IPS DF 6.9 (cell line): ENCODE data around the gene SNTB2.

Source experiments
- DNase-seq: peaks from one replicate; pipeline ENCODE4 v3.0.0-alpha.2; 2013; ENCODE audit warnings: low read depth, low spot score
- H3K27ac ChIP-seq: one replicate; pipeline ENCODE4 v1.5.1; 2013; ENCODE audit warnings: low read length, control low read depth
- H3K27me3 ChIP-seq: 2 replicates; pipeline ENCODE4 v1.6.1; 2013; ENCODE audit warnings: mild to moderate bottlenecking, low read length; ENCODE audit not compliant: control insufficient read depth, insufficient read depth
- H3K36me3 ChIP-seq: 2 replicates; pipeline ENCODE4 v1.6.1; 2013; ENCODE audit warnings: low read length; ENCODE audit not compliant: control insufficient read depth, insufficient read depth
- H3K4me1 ChIP-seq: 2 replicates; pipeline ENCODE4 v1.6.1; 2013; ENCODE audit warnings: low read length; ENCODE audit not compliant: control insufficient read depth, insufficient read depth
- H3K4me3 ChIP-seq: 2 replicates; pipeline ENCODE4 v1.5.1; 2013; ENCODE audit warnings: mild to moderate bottlenecking, low read length
- H3K9me3 ChIP-seq: 2 replicates; pipeline ENCODE4 v1.6.1; 2013; ENCODE audit warnings: low read length, inconsistent platforms; ENCODE audit not compliant: control insufficient read depth, insufficient read depth
- WGBS: extraction: QIAGEN DNeasy Blood & Tissue Kit; methylation state at CpG from one replicate; pipeline ENCODE4 v1.1.7; 2013; ENCODE audit warnings: mixed read lengths, missing lambda C conversion rate; ENCODE audit not compliant: insufficient read length, insufficient coverage; 5-methylcytosine and 5-hydroxymethylcytosine counted together

SNTB2 gene

DNA sequence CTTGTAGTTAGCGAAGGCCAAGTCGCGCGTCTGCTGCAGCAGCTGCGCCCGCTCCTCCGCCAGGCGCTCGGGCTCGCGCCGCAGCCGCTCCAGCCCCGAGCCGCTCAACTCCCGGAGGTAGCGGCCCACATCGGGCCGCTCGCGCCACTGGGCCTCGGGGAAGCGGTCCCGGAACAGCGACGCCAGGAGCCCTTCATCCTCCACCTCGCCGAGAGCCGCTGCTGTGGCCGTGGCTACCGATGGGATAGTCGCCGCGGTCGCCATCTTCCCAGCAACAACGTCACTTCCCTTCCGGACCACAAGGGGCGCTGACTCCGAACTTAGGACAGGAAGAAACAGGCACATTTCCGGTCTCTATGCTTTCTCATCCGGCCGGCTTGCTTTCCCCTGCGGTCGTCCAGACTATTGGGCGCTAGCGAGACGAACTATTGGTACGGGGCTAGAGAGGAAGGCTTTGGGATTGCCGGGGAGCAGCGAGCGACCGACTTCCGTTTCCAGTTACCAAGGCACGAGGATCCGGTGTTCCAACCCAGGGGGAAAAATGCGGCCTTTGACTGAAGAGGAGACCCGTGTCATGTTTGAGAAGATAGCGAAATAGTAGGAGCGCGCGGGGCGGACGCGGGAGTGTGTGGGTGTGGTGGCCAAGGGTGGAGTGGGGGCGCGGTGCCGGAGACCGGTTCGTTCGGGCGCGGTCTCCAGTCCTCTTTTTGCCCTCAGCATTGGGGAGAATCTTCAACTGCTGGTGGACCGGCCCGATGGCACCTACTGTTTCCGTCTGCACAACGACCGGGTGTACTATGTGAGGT, 152.5 kb downstream of the SNTB2 start, which contains the start of the genes COG8 and NIP7:
Gene COG8, minus strand, starts transcription at position 276 of the 806 bp plus-strand sequence. Its CDS starts 12 bp downstream, at position 264.
Gene NIP7, plus strand, starts transcription at position 484 of the 806 bp plus-strand sequence. Its CDS starts 58 bp downstream, at position 542.
- peaks cover 1% of the 10 kb centered on the region; the same call in 1 of the 2 replicates for H3K4me1 ChIP-seq

DNA sequence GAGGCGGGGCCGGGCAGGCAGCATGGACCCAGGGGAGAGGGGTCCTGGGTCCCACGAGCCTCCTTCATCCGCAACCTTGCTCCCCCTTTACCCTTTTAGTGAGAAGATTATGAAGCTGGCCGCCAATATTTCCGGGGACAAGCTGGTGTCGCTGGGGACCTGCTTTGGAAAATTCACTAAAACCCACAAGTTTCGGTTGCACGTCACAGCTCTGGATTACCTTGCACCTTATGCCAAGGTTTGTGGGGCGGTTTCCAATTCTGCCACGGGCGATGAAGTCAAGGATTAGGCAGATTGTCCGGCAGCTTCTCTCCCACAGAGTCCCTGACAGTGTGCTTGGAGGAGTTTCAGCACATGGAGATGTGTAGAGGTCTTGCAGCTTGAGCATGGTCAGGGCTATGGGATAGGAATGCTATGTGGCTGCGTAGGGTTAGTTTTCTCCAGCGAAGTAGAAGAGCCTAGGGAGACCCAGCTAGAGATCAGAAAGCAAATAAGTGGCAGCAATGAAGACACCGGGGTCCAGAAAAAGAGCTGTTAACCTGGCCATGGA, 153.2 kb downstream of the SNTB2 start:
- DNase-seq, result no peak
- no peaks in the 10 kb centered on the region for H3K9me3 ChIP-seq
- no CpG with 5 or more reads among the region's 16 CpGs for WGBS
- no peaks in the 10 kb centered on the region for H3K27me3 ChIP-seq
- H3K4me1 ChIP-seq, result peaks cover 1% of the 10 kb centered on the region; the same call in 1 of the 2 replicates
- peak overlapping the region; percentile 65 for H3K4me3 ChIP-seq
- peaks cover 8% of the 10 kb centered on the region for H3K36me3 ChIP-seq
- H3K27ac ChIP-seq, result no peak overlapping the region

More for the DNA sequence above, 152.5 kb downstream of the SNTB2 start, which contains the start of the genes COG8 and NIP7:
- H3K36me3 ChIP-seq, result peaks cover 14% of the 10 kb centered on the region
- no peaks in the 10 kb centered on the region for H3K9me3 ChIP-seq
- H3K27me3 ChIP-seq, result no peaks in the 10 kb centered on the region
- H3K4me3 ChIP-seq, result peak within 1 kb of the TSS; percentile 65
- DNase-seq, result peak; percentile 97
- no peak within 1 kb of the TSS for H3K27ac ChIP-seq
- no CpG with 5 or more reads among the region's 77 CpGs for WGBS

DNA sequence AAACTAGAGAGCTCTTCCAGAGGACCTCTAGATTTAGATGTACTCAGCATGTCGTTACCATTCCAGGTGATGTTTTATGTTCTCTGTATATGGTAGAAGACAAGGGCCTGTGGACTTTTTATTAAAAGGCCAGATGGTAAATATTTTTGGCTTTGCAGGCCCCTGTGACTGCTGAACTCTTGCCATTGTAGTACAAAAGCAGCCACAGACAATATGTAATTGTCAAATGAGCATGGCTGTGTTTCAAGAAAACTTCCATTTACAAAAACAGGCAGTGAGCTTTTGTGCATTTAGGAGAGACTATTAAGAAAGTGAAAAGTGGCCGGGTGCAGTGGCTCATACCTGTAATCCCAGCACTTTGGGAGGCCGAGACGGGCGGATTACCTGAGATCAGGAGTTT, 157.2 kb downstream of the SNTB2 start:
- WGBS, result no CpG with 5 or more reads among the region's 5 CpGs
- H3K36me3 ChIP-seq, result 0 out of 2 replicates have a peak, but pooled peaks cover 4% of the 10 kb centered on the region
- H3K27me3 ChIP-seq, result no peaks in the 10 kb centered on the region
- no peak overlapping the region for H3K4me3 ChIP-seq
- no peaks in the 10 kb centered on the region for H3K9me3 ChIP-seq
- H3K27ac ChIP-seq, result no peak overlapping the region
- 0 out of 2 replicates have a peak, but pooled peaks cover 1% of the 10 kb centered on the region for H3K4me1 ChIP-seq
- DNase-seq, result no peak

DNA sequence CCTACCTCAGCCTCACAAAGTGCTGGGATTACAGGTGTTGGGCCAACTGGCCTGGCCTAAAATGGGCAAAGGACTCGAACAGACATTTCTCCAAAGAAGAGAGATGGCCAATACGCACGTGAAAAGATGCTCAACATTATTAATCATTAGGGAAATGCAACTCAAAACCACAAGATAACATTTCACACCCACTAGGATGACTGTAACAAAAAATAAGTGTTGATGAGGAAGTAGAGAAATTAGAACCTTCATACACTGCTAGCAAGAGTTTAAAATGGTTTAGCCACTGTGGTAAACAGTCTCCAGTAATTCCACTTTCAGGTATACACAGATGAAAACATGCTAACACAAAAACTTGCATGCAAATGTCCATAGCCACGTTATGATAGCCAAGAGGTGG, 159.0 kb downstream of the SNTB2 start:
- Histone ChIP-seq H3K36me3 (0 out of 2 replicates have a peak, but pooled peaks cover 4% of the 10 kb centered on the region), H3K27me3 (no peaks in the 10 kb centered on the region), H3K27ac (no peak overlapping the region), H3K4me3 (no peak overlapping the region), H3K4me1 (no peaks in the 10 kb centered on the region), H3K9me3 (no peaks in the 10 kb centered on the region)
- WGBS, result no CpG with 5 or more reads among the region's 4 CpGs
- no peak for DNase-seq

DNA sequence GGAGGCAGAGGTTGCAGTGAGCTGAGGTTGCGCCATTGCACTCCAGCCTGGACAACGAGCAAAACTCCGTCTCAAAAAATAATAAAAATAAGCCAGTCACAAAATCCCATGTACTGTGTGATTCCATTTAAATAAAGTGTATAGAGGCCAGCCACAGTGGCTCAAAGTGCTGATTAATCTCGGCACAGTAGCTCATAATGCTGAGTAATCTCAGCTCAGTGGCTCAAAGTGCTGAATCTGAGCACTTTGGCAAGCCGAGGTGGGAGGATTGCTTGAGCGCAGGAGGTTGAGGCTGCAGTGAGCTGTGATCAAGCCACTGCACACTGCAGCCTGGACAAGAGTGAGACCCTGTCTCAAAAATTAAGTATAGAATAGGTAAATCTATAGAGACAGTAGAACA, 159.7 kb downstream of the SNTB2 start:
- no peaks in the 10 kb centered on the region for H3K4me1 ChIP-seq
- H3K36me3 ChIP-seq, result no peaks in the 10 kb centered on the region
- no CpG with 5 or more reads among the region's 6 CpGs for WGBS

DNA sequence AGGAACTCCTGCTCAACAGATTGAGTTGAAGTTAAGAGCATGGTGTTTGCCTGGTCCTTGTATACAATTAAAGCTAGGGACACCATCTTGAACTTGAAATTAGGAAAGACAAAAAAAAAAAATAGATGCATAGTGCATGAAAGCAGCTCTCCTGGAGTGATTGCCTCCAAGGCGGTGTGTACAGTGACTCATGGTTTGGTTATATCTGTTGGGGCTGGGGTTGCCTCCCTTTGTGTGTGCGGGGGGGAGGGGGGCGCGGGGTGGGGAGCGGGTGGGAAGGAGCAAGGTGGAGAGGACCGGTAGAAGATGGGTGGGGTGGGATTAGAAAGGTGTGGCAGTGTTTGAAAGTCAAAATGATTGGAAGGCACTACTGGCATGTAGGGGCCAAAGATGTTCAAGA, 161.3 kb downstream of the SNTB2 start:
- Histone ChIP-seq H3K27me3 (no peaks in the 10 kb centered on the region), H3K36me3 (no peaks in the 10 kb centered on the region), H3K27ac (no peak overlapping the region), H3K9me3 (no peaks in the 10 kb centered on the region), H3K4me1 (no peaks in the 10 kb centered on the region), H3K4me3 (no peak overlapping the region)
- WGBS, result no CpG with 5 or more reads among the region's 6 CpGs
- DNase-seq, result no peak

More for the DNA sequence above, 159.7 kb downstream of the SNTB2 start:
- no peak overlapping the region for H3K27ac ChIP-seq
- no peak for DNase-seq
- no peak overlapping the region for H3K4me3 ChIP-seq
- H3K9me3 ChIP-seq, result no peaks in the 10 kb centered on the region
- no peaks in the 10 kb centered on the region for H3K27me3 ChIP-seq

DNA sequence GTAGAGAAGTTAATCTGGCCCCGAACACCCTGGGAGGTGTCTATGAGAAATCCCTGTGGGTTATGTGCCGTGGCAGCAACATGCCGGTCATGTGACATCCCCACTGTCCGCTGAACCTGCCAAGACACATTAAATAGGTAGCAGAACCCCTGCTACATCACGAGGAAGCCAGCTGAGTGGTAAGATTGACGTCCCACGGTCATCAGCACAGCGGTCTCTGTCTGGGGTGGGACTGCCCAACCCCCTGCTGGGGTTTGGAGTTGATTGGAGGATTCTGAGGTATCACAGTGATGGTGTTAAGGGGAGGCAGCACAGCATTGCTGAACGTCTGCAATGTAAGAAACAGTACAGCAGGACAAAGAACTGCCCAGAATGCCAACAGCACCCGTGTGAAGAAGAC, 162.6 kb downstream of the SNTB2 start:
- Histone ChIP-seq H3K27ac (no peak overlapping the region), H3K4me1 (no peaks in the 10 kb centered on the region), H3K4me3 (no peak overlapping the region), H3K27me3 (no peaks in the 10 kb centered on the region), H3K9me3 (no peaks in the 10 kb centered on the region), H3K36me3 (no peaks in the 10 kb centered on the region)
- no peak for DNase-seq
- WGBS, result no CpG with 5 or more reads among the region's 10 CpGs

DNA sequence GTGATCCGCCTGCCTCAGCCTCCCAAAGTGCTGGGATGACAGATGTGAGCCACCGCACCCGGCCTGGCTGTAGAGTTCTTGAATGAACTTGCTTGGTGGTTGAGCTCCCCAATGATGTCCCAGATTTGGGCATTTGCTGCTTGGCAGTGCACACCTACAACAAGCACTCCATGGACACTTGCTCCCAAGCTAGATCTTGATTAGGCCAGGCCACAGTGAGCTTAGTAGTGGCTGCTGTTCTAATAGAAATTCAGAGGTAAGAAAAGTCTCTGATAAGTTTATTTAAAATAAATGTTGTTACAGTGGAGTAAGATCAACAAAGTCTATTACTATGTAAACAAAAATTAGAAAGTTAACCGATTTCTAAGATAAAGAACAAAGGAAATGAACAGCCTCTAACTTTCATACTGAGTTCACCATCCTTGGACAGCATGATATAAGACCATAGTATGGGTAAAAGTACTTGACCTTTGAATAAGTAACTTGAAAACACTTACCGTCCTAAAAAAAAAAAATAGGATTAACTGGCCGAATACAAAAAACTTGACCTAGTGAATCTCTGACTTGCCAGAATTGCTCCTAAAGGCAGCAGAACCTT, 163.7 kb downstream of the SNTB2 start:
- Histone ChIP-seq H3K9me3 (no peaks in the 10 kb centered on the region), H3K27ac (no peak overlapping the region), H3K4me1 (no peaks in the 10 kb centered on the region), H3K4me3 (no peak overlapping the region), H3K36me3 (no peaks in the 10 kb centered on the region), H3K27me3 (no peaks in the 10 kb centered on the region)
- DNase-seq, result no peak
- WGBS, result no CpG with 5 or more reads among the region's 6 CpGs

DNA sequence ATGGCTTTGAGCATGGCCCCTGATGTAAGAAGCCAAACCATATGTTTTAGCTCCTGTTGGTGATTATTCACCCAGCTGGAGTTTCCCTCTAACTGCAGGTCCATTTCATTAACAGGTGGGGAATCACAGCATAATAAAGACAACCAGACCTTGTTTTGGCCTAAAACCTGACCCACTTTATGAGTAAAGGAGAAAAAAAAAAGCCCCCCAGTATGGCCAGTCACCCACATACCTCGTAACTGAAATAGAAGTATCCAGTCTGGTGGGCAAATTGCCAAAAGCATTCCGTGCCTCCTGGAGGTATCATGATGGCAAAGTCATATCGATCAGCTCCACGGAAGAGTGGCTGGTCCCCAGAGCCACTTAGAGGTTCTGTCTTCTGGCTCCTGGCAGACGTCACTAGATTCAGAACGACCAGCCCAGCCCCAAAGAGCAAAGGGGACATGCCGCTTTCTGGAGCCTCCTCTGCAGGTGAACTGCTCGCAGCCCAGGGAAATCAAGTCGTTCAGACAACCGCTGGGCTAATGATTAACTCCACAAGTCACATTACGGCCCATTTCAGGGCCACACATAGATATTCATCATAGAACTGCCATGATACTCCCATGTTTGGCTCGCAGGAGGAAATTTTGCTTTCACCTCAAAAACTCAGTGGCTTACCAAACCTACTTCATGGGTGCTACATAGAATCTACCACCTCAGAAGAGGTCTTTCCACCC, 164.5 kb downstream of the SNTB2 start, which contains the start of gene TMED6:
Gene TMED6, minus strand, starts transcription at position 478 of the 719 bp plus-strand sequence. Its CDS starts 33 bp downstream, at position 445.
- H3K9me3 ChIP-seq, result no peaks in the 10 kb centered on the region
- H3K4me1 ChIP-seq, result no peaks in the 10 kb centered on the region
- no CpG with 5 or more reads among the region's 12 CpGs for WGBS
- DNase-seq, result no peak
- H3K27ac ChIP-seq, result no peak within 1 kb of the TSS
- H3K27me3 ChIP-seq, result no peaks in the 10 kb centered on the region
- H3K36me3 ChIP-seq, result no peaks in the 10 kb centered on the region
- H3K4me3 ChIP-seq, result no peak within 1 kb of the TSS
